ENCODE measurements around the gene EPC2.
A peak's percentile ranks its signal among the peaks of the same experiment; 100 is the strongest.

- TF ChIP-seq CTCF (conservative IDR thresholded peaks at IDR 0.05; ENCODE audit: low read depth in 2 of 2), result no peak
- TF ChIP-seq POLR2AphosphoS5 (IDR thresholded peaks at IDR 0.05; ENCODE audit: low read depth), result peak; percentile 75
- TF ChIP-seq REST (IDR thresholded peaks at IDR 0.05; ENCODE audit: unreplicated experiment), result peak; percentile 77
- no peak for TF ChIP-seq EZH2 (IDR thresholded peaks at IDR 0.05; ENCODE audit: low read depth, unreplicated experiment)
- TF ChIP-seq JUNB (IDR thresholded peaks at IDR 0.05; ENCODE audit: unreplicated experiment), result no peak
- no peak for TF ChIP-seq CREB1 (CRISPR knock-in tag; IDR thresholded peaks at IDR 0.05; ENCODE audit: low read depth)
- no peak for TF ChIP-seq NANOG (IDR thresholded peaks at IDR 0.05; ENCODE audit: borderline replicate concordance)
- TF ChIP-seq ZNF114 (CRISPR knock-in tag; IDR thresholded peaks at IDR 0.05), result no peak
- no peak for TF ChIP-seq EZH2phosphoT487 (IDR thresholded peaks at IDR 0.05; ENCODE audit: unreplicated experiment)
- no peak for TF ChIP-seq ZNF331 (CRISPR knock-in tag; IDR thresholded peaks at IDR 0.05; ENCODE audit: low read depth)
- no peak for TF ChIP-seq ZNF462 (CRISPR knock-in tag; IDR thresholded peaks at IDR 0.05)
- no peak for TF ChIP-seq STAT1 (IDR thresholded peaks at IDR 0.05; ENCODE audit: unreplicated experiment)
Measured at GRCh38 chr2:148643998-148644882, at the start of gene EPC2.

Measured in GM23338 (cell line).